Fibroblast of lung (primary cell): ENCODE results near the gene NTN3.

Source experiments
- EZH2 ChIP-seq: IDR thresholded peaks from 2 replicates; pipeline ENCODE4 v1.5.1; 2012; ENCODE audit warnings: low read length, control low read depth, mild to moderate bottlenecking; ENCODE audit errors: missing control alignments
- TF ChIP-seq, protein P1 (sequence below), 2 donors: IDR thresholded peaks in 1 of 2; conservative IDR thresholded peaks in 1 of 2; 1 replicate in 1 of 2; 2 replicates in 1 of 2; pipeline ENCODE4 v1.5.1; 2011 to 2012; ENCODE audit warnings: low read length in 2 of 2, control low read depth in 1 of 2, inconsistent platforms in 1 of 2, low read depth in 1 of 2, mild to moderate bottlenecking in 1 of 2

DNA sequence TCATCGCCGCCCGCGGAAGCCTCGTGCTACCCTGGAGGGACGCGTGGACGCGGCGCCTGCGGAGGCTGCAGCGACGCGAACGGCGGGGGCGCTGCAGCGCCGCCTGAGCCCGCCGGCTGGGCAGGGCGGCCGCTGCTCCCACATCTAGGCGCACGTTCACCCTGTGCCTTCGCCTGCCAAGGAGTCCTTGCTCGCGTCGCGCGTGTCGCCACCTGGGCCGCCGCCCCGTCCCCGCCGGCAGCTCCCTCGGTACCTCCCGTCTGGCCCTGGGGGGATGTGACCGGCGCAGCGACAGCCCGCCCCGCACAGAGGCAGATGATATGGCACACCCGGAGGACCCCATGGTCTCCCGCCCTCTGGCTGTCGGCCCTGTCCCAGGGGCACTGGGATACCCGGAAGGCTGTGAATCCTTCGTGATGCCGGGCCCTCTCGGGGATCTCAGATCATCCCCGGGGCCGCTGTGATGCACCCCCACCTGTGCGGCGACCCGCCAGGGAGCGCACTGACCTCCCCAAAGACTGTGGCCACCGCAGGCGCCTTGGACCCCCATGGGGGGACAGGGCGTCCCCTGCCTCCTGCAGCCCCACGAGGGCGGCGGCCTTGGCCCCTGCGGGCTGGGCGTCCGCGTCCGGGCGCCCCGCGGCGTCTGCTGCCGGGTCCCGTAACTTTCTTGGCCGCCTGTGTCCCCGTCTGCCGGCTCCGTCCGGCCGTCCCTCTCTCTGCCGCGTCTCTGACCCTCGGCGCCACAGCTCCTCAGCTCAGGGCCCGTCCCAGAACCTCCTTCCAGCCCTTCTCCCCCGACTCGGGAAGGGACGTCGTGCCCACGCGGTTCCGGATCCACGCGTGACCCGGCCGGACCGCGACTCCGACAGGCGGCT lies 3.1 kb downstream of the NTN3 start:
- TF ChIP-seq, protein P1, sequence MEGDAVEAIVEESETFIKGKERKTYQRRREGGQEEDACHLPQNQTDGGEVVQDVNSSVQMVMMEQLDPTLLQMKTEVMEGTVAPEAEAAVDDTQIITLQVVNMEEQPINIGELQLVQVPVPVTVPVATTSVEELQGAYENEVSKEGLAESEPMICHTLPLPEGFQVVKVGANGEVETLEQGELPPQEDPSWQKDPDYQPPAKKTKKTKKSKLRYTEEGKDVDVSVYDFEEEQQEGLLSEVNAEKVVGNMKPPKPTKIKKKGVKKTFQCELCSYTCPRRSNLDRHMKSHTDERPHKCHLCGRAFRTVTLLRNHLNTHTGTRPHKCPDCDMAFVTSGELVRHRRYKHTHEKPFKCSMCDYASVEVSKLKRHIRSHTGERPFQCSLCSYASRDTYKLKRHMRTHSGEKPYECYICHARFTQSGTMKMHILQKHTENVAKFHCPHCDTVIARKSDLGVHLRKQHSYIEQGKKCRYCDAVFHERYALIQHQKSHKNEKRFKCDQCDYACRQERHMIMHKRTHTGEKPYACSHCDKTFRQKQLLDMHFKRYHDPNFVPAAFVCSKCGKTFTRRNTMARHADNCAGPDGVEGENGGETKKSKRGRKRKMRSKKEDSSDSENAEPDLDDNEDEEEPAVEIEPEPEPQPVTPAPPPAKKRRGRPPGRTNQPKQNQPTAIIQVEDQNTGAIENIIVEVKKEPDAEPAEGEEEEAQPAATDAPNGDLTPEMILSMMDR (conservative IDR thresholded peaks at IDR 0.05 in 1 of 2, IDR thresholded peaks at IDR 0.05 in 1 of 2; ENCODE audit: low read depth in 1 of 2, low read length in 2 of 2), result peak in 1 of 2 donors; percentile 23
- no peak for TF ChIP-seq EZH2
